ENCODE results near the gene IL20RA.

IL20RA gene

GRCh38 chr6:137010128-137010718 lies 34.5 kb downstream of the IL20RA start:
- DNase-seq (ENCODE audit: low read depth in 1 of 2, low spot score in 1 of 2), result no peak

- no peak for DNase-seq (ENCODE audit: low read depth in 1 of 2, low spot score in 1 of 2)
Observed at GRCh38 chr6:137008204-137008603, 36.6 kb downstream of the IL20RA start.

DNA sequence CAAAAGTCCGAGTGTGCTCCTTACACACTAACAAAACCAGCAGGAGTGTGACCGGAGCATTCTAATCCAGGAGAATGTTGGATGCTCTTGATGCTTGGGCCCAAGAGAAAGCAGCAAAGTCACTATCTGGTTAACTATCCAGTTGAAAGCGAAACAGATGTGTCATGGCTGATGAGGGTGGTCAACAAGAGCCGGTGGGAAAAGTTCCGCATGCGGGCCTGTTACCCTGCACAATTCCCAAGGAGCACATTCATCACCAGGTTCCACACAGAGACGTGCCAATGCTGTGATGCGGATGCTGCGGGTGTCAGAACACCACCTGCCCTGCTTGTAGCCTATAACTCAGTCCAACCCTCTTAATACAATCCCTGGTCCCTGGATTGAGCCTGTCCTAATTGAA lies 38.7 kb downstream of the IL20RA start:
- DNase-seq (ENCODE audit: low read depth in 1 of 2, low spot score in 1 of 2), result no peak

DNA sequence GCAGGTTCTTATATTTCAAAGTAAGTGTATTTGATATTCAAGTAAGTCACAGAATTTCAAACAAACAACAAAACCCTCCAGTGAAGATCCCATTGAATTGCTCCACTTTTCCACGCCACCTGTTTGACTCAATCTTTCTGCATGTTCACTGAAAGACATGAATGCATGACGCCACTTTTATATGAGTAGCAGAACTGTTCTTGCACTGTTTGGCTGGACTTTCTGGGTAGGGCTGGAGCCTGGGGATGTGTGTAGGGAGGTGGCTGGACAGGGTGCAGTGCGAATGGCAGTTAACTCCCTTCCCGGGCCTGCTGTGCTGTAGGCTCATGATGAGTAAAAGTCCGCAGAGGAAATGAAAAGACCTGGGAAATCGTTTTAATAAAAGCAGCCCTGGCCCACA lies 39.7 kb downstream of the IL20RA start:
- DNase-seq (ENCODE audit: low read depth in 1 of 2, low spot score in 1 of 2), result no peak

DNA sequence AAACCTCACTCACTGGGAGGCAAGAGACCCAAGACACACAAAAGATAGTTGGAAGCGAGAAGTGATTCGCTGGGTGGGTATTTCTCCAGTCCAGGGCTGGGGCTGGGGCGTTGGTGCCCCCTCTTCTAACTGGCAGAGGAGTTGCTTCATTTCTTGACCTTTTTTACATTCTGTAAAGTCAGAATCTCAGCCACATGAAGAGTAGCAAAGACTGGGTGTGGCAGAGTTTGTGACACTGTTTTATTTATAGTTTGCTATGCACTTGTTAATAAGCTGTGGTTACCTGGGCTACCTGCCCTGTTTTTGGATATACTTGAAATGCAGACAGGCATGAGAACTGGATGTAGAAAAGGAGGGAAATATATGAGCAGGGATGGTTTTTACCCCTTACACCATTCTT lies 42.3 kb downstream of the IL20RA start:
- no peak for DNase-seq (ENCODE audit: low read depth in 1 of 2, low spot score in 1 of 2)

DNA sequence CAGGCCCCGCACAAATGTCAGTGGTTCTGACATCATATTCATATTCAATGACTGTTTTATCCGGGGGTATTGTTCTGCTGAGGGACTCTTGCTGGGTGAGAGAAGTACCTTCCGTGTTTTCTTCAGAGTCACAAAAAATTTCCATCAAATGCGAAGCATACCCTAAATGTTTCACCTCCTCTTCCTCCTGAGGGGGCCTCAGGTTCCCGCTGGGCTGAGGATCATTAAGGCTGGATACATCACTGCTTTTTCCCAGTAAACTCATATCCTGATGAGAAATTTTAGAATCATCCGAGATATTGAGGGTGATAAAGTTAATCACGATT lies 42.8 kb downstream of the IL20RA start:
- DNase-seq (ENCODE audit: low read depth in 1 of 2, low spot score in 1 of 2), result no peak

DNA sequence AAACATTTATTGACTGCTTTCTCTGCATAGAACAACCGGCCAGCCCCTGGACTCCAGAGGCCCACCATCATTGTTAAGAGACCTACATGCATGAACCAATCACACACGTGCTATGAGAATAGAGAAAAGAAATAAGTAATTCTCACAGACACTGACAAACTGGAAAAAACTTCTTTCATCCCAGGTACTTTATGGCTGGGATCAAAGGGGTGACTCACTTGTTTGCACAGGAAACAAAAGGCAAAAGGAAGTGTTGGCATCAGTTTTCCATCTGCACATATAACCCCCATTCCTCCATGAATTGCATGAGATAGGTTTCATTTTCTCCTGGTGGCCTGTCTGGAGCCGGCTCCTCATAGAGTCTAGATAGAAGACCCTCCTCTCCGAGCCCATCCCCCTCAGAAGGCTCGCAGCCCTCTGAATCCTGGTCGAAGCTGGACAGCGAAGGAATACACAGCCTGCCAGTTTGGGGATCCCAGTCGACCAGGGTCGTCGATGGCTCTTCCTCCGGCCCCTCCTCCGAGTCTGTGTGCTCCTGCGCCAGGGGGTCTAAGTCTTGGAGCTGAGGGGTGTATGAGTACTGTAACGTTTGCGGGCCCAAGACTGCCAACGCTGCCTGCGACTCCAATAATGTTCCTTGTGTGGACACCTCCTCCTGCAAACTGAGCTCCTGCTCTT lies 43.3 kb downstream of the IL20RA start:
- no peak for DNase-seq (ENCODE audit: low read depth in 1 of 2, low spot score in 1 of 2)

DNA sequence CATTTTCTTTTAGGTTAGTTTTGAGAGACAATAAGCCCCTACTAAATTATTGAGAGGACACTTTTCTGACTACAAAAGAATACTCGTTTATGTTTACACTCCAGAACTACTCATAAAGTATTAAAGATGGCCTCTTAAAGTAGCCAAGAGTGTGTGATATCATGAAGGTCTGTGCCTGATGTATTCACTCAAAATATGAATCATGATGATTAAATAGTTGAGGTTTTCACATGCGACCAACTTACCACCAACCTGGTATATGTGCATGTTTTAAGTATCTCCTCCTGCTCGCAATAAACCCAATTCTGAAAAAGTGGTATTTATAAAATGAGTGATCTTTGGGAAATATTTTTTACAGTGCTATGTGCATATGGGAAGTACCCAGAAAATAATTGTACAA lies 43.9 kb downstream of the IL20RA start:
- no peak for DNase-seq (ENCODE audit: low read depth in 1 of 2, low spot score in 1 of 2)

DNA sequence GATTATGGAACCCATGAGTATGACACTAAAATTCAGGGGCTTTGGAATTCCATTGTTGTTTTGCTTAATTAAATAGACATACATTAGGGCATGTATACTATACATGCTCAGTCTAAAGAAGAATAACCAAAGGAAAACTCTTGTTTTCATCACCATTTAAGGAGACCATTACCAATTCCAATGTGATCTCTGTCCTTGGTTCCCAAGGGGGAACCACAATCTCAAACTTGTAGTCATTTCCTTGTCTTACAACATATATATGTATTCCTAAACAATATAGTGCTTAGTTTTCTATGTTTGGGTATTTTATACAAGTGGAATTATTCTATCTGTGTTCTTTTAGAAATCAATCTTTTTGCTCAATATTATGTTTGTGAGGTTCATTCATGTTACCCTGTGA lies 49.2 kb downstream of the IL20RA start:
- no peak for DNase-seq (ENCODE audit: low read depth in 1 of 2, low spot score in 1 of 2)

GRCh38 chr6:136994782-136995181 lies 50.0 kb downstream of the IL20RA start:
- no peak for DNase-seq (ENCODE audit: low read depth in 1 of 2, low spot score in 1 of 2)

DNA sequence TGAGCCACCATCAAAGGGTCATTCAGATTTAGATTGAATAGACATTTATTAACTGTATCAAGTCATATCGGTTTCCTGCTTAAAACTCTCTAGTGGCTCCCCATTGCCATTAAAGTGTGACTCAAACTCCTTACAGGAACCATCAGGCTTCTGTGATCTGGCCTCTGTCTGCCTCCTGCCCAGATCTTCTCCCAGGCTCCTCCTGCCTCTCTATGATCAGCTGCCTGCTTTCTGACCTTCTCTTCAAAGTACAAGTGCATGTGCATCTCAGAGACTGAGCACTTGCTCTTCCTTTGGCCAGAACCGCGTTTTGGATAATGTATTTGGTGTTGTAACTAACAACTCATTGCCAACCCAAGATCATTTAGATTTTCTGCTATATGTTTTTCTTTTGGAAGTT lies 52.7 kb downstream of the IL20RA start:
- DNase-seq (ENCODE audit: low read depth in 1 of 2, low spot score in 1 of 2), result no peak

DNA sequence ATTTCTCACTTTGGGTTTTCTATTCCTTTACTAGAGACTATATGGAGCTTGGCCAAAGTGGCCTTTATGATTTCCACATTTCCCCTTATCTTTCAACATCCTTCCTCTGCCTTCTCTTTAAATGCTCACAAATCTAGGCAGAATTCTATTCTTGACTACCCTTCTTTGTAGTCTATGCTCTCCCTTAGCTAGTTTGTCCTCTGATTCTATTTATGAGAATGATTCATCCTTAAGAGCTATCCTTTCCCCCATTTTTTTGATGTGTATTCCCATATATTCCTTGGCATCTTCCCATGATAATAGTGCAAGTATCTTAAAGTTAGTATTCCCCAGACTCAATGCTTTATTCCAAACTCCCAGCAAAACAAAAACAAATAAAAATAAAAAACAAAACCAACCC lies 53.1 kb downstream of the IL20RA start:
- no peak for DNase-seq (ENCODE audit: low read depth in 1 of 2, low spot score in 1 of 2)

- DNase-seq (ENCODE audit: low read depth in 1 of 2, low spot score in 1 of 2), result no peak
Observed at GRCh38 chr6:136990754-136991153, 54.0 kb downstream of the IL20RA start.

GRCh38 chr6:136990242-136990578 lies 54.6 kb downstream of the IL20RA start:
- no peak for DNase-seq (ENCODE audit: low read depth in 1 of 2, low spot score in 1 of 2)

DNA sequence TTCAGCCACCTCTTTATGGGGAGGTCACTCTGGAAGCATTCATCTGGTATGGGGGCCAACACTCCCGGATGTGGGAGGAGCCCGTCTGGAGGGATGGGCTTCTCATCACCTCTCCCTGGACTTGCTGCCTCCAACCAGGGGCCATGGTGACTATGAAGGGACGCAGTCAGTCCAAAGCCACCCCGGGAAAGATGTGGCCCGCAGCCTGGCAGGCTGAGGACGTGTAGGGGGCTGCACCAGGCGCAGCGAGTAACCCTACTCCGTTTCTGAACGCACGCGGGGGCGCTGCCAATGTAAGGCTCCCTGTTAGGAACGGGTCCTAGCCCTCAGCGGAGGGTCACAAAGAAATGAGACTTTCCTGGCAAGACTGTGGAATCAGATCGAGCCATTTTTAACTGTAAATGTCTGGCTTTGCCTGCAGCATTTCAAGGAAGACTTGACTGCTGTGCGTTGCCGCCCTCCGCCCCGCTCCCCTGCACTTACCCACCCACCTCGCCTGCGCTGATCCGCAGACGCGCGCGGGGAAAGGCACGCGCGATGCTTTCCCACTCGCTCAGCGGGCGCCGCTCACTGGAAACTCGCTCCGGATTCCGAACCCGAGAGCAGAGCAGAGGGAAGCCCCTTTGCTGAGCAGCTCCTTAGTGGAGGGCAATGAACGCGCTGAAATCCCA lies 55.1 kb downstream of the IL20RA start:
- DNase-seq (ENCODE audit: low read depth in 1 of 2, low spot score in 1 of 2), result no peak

GRCh38 chr6:136987526-136987925 lies 57.2 kb downstream of the IL20RA start:
- DNase-seq (ENCODE audit: low read depth in 1 of 2, low spot score in 1 of 2), result no peak

GRCh38 chr6:136985502-136985901 lies 59.3 kb downstream of the IL20RA start:
- DNase-seq (ENCODE audit: low read depth in 1 of 2, low spot score in 1 of 2), result no peak

- DNase-seq (ENCODE audit: low read depth in 1 of 2, low spot score in 1 of 2), result no peak
Observed at GRCh38 chr6:136984578-136984977, 60.2 kb downstream of the IL20RA start.

DNA sequence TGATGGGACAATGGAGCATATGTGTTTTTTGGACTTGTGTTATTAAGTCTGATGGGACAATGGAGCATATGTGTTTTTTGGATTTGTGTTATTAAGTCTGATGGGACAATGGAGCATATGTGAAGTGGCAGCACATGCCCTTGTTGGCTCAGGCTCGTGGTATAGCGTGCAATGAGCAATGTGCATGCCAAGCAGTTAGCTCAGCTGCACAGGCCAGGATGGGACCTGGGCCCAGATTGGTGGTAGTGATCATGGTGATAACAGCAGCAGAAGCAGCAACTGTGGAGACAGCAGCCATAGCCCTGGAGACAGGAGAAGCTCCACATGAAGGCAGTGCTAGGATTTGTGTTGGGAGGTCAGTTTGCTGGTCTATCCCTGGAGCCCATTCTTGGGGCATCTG lies 61.1 kb downstream of the IL20RA start:
- no peak for DNase-seq (ENCODE audit: low read depth in 1 of 2, low spot score in 1 of 2)

DNA sequence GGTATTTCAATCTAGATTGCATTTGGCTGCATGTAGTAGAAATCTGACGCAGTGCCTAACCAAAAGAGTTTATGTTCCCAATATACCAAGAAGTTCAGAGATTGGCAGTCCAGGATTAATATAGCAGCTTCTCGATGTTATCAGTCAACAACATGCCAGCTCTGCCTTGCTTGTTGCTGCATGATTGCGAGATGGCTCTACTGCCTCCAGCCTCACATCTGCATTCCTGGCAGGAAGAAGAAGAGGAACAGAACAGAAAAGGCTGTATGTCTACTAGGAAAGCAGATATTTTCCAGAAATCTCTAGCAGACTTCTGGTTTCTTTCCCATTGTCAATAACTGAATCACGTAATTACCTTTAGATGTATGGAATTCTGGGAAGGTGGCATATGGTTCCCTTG lies 61.8 kb downstream of the IL20RA start:
- DNase-seq (ENCODE audit: low read depth in 1 of 2, low spot score in 1 of 2), result no peak

GRCh38 chr6:136980070-136980469 lies 64.7 kb downstream of the IL20RA start:
- DNase-seq (ENCODE audit: low read depth in 1 of 2, low spot score in 1 of 2), result no peak

- no peak for DNase-seq (ENCODE audit: low read depth in 1 of 2, low spot score in 1 of 2)
Observed at GRCh38 chr6:136979206-136979605, 65.6 kb downstream of the IL20RA start.

GRCh38 chr6:136977075-136977474 lies 67.7 kb downstream of the IL20RA start:
- DNase-seq (ENCODE audit: low read depth in 1 of 2, low spot score in 1 of 2), result no peak
